Activated CD4-positive, alpha-beta T cell treated with anti-CD3 and anti-CD28 coated beads for 4 hours (primary cell): ENCODE results near the gene NRXN3.

Experiments
- DNase-seq, 2 donors: peaks; one replicate each; pipeline ENCODE4 v3.0.0-alpha.2; 2020

NRXN3 gene

DNA sequence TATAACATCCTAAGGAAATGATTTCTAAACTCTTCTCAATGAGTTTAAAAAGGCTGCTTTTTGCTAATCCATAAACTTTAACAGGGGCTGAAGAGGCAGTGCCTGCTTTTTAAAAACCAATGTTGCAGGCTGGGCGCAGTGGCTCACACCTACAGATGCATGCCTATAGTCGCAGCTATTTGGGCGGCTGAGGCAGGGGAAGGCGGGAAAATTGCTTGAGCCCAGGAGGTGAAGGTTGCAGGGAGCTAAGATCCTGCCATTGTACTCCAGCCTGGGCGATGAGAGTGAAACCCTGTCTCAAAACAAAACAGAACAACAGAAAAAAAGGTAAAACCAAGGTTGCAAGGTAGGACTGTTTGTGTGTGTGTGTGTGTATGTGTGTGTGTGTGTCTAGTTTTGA, 1509.9 kb downstream of the NRXN3 start:
- DNase-seq: no peak

DNA sequence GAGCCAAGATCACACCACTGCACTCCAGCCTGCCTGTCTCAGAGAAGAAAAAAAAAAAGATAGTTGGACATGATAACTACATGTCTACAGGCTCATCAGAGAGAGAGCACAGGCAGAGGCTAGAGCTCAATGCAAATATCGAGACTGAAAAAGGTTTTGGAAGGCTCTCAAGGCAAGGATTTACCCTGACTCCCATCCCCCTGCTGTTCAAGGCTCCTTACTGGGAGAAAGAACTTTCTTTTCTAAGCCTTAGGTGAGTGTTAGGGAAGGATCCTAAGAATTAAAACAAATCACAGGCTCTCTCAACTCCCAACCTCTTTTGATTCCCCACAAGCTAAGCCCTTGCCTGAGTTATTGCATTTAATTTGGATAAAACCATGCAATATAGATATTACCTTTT, 1516.0 kb downstream of the NRXN3 start:
- DNase-seq: no peak

DNA sequence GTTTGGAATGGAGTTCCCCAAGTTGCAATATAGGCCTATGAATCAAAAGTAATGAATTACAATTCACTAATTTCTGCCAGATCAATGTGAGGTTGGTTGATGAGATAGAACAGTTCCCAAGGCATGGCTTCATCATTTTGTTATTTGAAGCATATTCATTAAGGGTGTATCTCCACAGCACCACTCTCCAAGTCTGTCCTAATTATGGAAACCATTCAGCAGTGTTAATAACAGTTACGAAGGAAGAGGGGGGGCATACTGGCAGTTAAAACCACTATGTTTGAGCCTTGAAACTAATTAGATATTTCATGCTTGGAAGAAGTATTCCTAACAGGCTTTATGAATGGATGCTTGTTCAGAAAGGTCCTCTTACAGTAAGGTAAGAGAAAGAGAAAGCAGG, 1520.8 kb downstream of the NRXN3 start:
- DNase-seq: no peak

DNA sequence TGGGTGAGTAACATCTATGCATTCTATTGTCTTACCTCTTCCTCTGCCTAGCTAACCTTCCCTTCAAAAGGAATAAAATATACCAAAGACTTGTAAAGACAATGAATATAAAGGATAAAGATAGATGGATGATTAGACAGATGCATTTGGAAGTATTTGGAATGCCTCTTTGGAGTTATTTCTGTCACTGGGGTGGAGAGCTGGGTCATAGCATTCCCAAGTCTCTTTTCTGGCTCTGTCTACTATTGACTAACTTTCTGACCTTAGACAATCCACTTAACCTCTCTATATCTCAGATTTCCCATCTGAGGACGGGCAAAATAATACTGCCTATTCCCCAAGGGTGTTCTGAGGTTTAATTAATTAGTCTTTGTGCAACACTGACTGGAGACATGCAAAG, 1523.8 kb downstream of the NRXN3 start:
- DNase-seq: no peak

DNA sequence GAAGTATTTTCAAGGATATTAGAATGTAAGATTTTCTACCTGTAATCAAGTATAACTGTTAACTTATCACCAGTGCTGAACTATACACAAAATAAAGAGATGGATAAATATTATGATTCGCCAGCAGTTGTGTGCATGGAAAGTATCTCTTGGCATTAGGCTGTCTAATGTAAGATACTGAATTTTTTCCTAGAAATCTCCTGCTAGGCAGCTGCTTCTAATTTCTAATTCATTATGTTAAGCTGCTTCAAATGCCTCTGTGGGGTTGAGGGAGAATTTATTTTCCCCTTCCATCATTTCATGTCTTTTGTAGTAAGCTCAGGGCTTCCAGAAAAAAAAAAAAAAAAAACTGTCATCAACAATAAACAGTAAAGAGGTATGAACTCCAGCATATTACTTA, 1525.1 kb downstream of the NRXN3 start:
- no peak for DNase-seq

DNA sequence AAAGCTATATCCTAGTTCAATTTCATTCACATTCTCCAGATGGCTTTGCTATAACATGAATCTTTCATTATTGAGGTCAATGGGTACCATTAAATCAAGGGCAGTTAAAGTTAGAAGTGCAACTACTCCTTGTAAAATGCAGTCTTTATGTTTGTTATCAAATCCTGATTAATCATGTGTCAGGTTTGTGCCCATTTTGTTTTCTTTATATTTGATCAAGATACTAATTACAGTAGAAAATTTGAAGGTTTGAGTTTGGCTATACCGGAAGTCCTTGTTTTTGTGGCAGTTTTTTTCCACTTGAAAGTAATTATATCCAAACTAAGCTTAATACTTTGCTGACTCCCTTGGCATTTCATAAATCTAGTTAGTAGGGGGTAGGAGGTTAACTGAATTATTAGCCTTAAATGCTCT, 1528.1 kb downstream of the NRXN3 start:
- DNase-seq: no peak

DNA sequence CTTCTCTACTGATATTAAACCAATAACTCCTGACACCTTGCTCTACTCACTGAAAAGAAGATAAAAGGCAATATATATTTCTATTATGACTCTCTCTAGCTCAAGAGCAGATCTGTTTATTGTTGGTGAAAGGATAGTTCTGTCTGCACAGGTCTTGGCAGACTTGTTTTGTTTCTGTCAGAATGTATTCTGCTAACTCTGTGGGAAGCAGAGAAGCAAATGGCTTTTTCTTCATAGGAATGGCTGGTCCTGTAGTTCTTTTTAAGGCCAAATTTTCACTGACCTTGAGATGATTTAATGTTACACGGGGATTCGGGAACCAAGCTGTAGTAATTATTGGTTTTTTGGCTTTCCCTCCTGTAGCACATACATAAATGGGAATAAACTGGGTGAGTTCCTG, 1529.0 kb downstream of the NRXN3 start:
- DNase-seq: no peak

DNA sequence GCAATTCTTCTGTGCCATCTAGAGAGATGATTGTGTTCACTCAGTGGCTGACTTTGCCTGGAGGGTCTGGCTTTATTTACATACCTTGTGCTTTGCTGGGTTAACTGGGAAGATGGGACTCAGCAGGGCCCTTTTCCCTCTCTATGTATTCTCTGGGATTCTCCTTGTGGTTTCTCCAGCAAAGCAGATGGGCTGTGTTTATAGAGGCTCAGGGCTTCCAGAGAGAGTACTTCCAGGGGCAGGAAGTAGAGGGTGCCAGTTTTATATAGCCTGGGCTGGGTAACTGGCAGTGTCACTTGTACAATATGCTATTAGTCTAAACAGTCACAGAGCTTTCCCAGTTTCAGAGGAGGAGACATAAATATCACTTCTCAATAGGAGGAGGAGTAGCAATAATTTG, 1531.2 kb downstream of the NRXN3 start:
- no peak for DNase-seq

DNA sequence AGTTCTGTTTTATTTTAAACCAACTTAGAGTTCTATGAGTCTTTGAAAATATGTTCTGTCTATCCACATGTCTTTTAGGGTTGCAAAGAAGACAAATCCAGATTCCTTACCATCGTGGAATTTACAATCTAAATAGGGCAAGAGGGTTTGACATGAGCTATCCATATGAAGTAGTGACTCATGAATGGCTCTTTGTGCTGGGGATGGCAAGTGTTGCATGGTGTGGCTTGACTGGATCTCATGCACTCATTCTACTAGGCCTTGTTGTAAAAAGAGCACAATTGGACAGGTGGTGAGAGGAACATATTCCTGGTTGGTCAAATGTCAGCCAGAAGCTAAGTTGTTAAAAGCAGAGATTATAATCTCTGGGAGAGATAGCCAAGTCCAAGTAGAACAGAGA, 1532.0 kb downstream of the NRXN3 start:
- DNase-seq: no peak

DNA sequence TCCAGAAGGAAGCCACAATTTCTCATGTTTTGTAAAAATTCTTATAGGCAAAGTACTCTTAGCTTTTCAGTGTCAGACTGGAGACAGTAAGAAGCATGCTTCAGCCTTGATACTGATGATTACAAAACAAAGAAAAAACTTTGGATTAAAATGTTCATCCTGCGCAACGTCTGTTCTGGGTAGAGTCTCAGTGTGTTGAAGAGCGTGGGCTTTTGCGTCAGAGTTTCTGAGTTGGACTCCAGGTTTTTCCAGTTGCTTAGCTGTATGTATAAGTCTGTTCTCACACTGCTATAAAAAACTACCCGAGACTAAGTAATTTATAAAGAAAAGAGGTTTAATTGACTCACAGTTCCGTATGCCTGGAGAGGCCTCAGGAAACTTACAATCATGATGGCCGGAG, 1533.0 kb downstream of the NRXN3 start:
- DNase-seq: no peak

DNA sequence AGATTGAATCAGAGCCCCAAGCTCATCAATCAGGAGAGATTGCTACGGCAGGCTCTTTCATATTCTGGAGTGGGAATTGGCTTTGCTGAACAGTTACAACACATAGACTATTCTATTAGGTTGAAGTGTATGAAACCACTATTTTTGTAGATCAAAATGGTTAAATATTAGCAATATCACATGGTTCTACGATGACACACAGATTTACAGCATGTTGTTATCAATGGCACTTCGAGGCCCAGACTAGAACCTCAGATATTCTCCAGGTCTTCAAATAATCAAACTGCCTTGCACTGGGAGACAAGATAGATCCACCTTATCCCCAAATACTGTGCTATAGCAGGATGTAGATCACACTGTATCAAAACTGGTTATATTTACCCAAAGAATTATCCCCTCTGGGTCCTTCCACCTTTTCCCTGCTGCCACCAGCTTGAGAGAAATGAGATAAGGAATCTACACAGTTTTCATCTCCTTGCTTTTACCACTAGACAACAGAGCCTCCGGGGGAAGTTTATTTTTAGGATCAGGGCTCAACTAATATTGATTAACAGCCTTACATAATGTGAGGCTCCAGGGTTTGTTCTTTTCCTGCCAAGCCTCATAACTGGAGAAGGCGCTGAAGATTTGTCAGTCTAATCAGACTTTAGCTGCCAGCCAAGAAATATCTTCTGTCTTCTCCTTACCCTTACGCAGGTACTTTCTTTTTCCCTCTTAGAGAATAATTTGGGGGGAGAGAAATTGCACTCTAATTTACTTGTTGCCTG, 1534.1 kb downstream of the NRXN3 start:
- no peak for DNase-seq

DNA sequence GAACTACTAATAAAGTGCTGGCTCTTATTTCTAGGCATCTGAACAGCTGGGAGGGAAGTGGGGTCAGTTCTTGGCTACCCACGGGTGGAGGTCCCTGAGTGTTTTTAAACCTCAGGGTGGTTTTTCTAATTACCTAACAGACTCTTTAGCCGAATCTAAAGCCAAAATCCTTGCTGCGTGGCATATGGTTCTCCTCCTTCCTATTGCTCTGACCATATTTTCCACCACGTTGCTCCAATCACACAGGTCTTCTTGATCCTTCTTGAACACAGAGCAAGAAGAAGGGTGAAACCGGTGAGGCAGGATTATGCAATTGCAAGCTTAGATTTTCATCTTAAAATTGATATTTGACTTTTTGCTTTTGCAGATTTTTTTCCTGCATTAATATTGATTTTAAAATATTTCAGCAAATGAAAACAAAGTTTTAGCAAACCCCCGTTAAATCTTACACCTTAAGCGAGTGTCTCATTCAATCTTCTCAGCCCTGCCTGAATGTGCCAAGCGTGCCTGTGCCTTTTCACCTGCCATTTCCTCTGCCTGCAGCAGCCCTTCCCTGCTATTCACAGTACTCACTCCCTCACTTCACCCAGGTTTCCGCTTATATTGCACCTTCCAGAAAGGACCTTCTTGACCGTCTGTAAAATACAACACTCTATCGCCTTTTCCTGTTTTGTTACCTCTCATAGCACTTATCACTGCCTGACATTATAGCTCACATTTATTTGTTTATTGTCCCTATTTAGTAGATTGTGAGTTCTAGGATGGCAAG, 1535.1 kb downstream of the NRXN3 start:
- DNase-seq: no peak

DNA sequence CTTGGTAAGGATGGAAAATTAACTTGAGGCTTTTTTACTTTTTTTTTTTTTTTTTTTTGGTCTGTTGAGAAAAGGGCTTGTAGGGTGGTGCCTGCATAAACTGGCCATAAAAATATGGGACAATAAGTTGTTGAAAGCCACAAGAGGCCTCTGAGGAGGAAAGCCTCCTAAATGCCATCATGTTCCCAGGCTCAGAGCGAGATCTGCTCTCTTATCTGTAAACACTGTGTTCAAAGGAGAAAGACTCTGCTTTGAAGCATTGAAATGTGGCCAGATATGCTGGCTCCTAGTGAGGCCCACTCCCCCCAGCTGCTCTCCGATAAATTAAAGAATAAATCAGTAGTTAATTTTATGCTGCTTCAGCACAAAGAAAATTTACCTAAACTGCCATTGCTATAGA, 1536.2 kb downstream of the NRXN3 start:
- DNase-seq: no peak

DNA sequence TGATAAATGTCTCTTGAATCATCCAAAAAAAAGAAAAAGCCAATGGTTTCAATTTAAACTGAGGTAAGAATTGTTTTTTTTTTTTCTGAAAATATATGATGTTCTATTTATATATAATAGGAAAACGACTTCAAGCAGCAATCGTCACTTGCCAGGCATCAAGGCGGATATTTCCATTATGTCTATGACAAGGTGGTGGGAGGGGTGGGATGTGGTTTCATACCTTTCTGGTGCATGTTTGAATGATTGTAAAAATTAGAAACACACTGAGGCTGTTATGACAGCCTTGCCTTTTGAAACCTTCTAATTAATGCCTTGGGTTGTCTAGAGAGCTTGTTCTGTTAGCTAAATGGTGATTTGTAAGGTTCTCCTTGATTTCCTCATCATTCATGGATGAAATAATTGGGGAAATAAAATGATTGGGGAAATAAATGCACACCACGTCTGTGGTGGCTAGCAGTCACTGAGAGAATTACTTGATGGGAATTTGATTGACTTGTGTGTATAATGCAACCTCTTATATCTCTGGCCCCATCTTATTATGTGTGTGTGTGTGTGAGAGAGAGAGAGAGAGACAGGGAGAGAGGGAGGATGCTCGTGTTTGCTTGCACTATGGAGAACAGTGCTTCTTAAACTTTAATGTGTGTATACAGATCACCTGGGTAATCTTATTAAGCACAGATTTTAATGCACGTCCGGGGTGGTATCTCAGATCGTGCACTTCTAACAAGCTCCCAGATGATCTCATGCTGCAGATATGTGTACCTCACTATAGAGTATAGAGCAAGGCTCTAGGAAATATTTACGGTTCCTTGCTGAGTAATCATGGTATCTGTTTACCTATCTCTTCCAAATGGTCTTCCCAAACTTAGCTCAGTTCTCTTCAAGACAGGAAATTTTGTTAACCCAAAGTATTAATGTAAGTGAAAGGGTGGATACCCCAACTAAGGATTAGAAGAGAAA, 1538.5 kb downstream of the NRXN3 start:
- no peak for DNase-seq

DNA sequence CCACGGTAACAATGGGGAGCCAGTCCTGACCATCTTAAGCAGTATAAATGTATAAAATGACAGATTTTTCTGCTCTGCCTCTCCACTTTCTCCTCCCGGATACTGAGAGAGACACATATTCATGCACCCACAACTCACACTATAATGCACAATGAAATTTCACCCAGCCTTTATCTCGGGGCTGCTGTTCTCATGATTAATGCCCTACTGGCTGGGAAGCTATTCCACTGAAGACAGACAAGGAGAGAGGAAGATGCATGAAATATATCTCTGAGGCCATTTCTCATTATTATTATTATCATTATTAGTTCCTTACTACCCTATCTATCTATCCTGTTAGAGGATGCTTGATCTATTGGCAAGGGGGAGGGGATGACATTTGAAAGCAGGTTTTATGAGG, 1539.4 kb downstream of the NRXN3 start:
- no peak for DNase-seq

DNA sequence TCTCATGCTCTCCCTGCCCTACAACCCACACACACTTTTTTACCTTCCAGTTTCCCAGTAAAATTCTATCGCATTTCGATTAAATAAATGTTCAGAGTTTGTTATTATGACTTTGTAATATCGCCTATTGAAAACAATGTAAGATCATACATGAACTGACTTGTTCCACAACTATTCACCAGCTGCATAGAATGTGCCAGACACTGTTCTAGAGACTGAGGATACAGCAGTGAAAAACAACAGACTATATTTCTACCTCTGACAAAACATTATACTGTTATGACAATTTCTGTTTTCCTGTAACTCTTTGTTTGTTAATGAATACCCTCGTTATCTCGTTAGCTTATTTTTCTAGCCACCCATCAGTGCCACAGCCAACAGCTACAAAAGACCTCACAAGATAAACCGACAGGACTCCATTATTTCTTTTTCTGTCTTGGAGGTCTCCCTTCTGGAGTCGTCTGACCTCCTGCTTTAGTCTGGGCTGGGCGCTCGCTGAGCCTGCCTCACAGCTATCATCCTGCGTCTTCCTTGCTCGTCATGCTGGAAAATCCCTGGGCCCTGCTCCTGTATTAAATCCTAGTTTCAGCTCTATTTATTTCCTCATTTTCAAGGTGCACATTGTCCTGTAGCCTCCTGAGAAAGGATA, 1542.3 kb downstream of the NRXN3 start:
- DNase-seq: no peak

DNA sequence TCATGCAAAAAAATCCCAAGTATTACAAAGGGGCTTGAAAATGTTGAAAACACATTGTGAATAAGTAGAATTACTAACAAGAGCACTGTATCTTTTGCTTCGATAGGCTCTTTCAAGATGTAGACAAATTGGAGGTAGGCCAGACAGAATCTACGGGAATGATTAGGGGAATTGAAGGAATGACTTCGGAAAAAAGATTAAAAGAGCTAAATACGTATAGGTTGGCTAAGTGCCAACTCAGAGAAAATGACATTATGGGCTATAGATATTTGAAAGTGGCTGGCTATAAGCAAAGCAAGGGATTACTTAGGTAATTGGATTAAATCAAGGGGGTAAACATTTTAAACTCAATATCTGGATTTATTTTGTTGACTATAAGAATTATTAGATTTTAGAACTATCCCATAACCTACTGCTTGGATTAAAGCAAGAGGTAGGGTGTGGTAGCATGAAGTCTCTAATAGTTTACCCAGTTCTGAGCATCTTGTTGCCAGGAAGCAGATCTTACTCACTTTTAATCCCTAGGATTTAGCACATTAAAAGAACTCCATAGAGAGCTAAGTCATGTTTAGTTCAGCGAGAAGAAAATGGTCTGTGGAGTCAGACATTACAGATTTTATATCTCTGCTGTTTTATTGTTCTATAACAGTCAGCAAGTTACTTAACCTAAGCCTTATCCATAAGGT, 1551.4 kb downstream of the NRXN3 start:
- no peak for DNase-seq

DNA sequence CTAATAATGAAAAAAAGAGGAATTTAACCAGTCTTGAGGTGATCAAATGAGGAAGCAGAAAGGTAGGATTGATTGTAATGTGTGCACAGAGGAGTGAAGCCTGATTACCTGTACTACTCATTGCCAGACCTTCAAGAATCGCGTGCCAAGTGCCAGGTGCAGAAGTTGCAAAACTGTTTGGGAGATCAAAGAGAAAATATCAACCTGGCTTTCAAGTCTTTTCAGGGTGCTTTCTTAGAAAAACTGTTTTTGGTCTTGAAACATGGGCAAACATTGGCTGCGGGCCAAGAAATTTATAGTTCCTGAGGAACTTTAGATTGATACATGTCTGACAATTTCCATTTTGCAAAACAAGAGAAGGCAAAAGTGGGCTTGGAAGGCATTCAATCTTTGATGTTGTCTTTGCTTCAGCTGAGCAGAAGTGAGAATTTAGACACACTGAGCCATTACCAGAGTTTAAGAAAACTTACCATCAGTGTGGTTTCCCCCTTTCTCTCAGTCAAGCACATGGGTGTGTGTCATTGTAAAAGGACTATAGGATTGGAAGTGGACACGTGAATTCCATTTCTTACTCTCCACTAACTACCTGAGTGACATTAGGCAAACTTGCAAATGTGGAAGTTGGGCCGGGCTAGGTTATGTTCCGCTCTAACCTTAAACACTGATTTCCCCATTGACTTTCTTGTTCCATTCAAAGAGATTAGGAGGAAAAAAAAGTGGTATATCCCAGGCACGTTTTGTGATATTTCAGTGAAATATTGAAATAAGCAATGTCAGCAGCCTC, 1555.0 kb downstream of the NRXN3 start:
- DNase-seq: no peak

DNA sequence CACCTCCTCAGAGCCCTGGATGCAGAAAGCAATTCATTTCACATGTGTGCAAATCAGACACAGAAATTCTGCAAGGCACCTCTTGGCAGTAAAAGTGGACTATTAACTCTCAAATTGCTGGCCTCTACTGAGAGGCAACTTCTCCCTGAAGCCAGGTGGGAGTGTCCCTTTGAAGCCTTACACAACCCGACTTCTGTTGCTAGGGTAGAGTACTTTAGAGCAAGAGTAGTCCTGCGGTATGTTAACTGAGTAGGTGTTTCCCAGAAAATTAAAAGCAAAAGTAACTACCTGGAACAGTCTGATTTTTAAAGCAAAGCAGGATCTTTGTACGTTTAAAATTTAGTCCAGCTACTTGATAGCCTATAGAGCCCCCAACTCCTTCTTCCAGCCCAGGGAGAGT, 1557.7 kb downstream of the NRXN3 start:
- DNase-seq: no peak

DNA sequence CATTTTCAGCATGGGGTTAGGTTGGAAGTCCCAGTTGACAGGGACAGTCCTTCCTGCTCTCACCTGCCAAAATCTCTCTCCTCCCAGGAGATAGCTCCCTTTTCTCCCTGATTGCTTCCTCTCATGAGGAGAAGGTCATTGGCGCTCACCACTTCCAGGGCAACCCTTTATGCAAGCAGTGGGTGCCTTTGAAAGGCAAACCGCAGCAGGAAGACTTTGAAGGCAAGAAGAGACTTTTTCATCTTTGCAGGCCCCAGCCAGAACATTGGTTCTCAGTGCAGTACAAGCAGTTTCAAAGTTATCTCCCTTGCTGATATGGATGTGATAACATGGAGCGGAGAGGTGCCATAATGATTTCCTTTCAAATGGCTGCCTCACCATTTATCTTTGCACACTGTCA, 1558.2 kb downstream of the NRXN3 start:
- no peak for DNase-seq

DNA sequence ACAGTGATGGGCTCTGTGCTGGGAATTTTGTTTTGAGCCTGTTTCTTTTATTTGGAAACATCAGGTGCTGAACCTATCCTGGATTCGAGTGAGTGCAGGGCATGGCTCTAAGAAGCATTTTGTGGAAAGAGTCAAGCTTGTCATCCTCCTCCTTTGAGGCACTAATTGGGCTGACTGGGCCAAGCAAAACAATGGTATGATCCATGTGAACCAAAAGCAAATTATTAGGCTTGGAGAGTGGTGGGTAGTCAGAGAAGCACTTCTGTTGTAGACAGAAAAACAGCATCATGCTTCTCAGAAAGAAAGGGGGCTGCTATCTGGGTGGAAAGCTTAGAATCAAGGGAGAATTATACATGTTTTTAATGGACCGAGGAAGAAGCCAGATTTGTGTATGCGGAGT, 1559.6 kb downstream of the NRXN3 start:
- no peak for DNase-seq
